ENCODE data around the gene NAPB.

Gene NAPB

DNA sequence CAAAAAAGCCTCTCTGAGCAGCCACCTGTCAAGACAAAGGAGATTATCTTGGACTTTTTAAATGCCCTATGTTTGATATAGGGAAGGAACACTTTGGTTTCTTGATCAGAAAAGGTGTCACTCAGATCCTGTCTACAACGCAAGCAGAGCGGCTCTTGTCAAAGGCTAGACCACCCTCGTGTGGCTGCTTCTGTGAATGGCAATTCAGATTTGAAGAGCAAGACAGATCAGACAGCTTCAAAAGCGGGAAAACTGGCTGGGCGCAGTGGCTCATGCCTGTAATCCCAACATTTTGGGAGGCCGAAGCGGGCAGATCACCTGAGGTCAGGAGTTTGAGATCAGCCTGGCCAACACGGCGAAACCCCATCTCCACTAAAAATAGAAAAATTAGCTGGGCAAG lies 80.8 kb downstream of the NAPB start:
- FAIRE-seq = peak; percentile 17

DNA sequence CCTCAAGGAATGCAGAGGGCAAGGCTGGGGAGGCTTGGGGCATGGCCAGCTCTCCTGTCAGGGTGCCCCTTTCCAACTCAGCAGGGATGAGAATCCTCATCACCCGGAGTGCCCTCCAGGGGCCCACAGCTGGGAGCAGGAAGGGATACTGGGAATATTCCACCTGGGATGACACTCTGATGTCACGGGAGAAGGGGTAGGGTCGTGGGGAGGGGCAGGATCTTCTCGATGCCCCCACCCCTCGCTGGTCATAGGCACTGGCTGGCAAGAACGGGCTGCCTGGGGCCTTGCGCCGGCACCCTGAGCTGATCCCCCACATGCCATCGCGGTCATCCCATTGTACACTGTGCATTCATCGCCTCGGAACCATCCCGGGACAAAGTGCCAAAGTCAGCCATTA lies 81.3 kb downstream of the NAPB start:
- no peak for FAIRE-seq

DNA sequence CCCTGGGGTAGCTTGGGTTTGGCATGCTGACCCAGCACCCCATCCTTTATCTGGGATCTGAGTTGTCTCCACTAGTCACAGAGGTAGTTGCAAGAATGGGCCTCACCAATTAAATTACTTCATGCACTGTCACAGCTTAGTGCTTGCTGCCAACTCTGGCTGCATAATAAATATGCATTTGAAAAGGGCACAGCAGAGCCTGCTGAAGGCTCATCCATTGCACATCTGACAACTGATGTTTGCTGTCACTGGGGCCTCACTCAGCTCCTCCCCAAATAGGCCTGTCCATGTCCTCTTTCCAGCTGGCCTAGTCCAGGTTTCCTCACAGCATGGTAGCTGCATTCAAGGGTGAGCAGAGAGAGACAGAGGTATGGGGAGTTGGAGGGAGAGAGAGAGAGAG lies 84.0 kb downstream of the NAPB start:
- FAIRE-seq = no peak

DNA sequence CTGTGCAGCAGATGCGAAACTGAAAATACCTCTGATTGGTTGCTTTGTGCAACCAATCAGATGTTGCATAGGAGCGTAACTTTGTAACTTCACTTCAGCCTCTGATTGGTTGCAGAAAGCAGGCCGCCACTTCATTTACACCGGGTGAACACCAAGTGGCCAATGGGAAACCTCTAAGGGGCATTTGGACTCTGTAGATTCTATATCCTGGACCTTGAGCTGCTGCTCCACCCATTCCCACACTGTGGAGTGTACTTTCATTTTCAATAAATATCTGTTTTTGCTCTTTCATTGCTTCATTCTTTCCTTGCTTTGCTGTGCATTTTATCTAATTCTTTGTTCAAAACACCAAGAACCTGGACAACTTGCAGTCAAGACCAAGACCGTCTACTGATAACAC lies 84.8 kb downstream of the NAPB start:
- no peak for FAIRE-seq

DNA sequence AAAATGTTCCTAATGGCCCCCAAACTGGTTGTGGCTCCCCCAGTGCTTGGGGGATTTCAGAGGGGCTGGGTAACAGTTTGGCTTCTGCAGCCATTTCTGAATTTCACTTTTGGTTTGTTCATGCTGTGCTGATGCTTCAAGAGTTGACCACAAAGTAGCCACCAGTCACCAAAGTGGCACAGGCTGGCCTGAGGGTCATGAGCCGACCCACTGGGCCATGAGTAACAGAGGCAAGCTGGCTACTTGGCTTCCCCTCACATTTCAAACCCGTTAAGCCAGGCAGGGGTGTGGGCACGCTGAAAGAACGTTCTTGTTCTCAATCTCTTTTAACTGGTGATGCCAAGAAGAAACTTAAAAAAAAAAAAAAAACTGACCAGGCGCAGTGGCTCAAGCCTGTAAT lies 85.8 kb downstream of the NAPB start:
- no peak for FAIRE-seq

DNA sequence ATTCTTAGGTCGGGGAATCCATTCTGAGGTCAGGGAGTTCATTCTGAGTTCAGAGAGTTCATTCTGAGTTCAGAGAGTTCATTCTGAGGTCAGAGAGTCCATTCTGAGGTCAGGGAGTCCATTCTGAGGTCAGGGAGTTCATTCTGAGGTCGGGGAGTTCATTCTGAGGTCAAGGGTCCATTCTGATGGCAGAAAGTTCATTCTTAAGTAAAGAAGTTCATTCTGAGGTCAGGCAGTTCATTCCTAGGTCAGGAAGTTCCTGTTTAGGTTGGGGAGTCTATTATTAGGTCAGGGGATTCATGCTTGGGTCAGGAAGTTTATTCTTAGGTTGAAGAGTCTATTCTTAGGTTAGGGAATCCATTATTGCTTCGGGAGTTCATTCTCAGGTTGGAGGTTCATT lies 87.2 kb downstream of the NAPB start:
- no peak for FAIRE-seq

DNA sequence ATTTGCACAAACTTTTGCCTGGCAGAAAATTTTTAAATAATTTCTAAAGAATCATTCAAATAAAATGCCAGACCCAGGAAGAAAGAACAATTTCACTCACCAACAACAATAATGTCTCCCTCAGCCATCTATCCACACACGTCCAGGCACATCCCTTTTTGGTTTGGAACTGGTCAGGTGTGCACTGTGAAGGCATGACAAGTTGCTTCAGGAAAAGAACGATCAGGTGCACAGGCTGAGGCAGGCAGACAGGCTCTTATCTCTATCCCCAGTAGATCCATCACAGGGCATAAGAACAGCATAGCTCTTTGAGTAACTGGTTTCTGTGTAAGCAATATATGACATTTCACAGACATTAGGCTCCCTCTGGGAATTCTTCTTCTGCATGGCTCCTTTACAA lies 88.8 kb downstream of the NAPB start:
- no peak for FAIRE-seq

DNA sequence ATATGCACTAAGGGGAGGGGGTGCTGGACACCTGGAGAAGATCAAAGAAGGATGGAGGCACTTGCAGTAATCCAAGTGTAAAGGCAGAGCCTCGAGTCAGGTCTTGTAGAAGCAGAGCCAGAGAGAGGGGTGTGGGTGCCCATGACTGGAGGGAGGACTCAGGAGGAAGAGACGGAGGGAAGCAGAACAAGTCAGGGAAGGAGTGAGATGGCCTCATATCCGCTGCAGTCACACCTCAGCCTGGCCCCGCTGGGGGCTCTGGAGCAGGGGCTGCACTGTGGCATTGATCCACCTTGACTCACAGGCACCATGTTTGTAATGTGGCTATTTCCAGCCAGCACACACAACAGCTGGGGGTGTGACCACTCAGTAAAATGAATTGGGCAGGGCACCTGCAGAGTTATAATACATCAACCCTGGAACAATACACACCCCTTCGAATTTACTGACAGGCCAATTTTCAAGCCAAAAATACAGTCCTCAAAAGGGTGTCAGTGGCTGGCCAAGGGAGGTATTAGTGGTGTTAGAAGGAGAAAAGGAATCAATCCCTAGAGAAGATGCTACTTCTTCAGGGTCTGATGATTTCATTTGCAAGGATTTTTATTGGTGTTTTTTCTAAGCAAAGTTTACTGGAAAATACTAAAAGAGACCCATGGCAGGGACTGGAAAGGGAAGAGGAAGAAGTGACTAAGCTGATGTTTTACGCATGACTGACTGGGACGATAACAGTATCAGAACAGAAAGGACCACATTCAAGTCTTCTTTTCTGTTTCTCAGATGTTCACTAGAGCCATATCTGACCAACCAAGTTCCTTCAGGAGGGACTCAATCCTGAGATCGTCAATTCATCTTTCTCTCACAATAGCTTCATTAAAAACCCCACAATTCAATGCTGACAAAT lies 89.6 kb downstream of the NAPB start:
- no peak for FAIRE-seq

DNA sequence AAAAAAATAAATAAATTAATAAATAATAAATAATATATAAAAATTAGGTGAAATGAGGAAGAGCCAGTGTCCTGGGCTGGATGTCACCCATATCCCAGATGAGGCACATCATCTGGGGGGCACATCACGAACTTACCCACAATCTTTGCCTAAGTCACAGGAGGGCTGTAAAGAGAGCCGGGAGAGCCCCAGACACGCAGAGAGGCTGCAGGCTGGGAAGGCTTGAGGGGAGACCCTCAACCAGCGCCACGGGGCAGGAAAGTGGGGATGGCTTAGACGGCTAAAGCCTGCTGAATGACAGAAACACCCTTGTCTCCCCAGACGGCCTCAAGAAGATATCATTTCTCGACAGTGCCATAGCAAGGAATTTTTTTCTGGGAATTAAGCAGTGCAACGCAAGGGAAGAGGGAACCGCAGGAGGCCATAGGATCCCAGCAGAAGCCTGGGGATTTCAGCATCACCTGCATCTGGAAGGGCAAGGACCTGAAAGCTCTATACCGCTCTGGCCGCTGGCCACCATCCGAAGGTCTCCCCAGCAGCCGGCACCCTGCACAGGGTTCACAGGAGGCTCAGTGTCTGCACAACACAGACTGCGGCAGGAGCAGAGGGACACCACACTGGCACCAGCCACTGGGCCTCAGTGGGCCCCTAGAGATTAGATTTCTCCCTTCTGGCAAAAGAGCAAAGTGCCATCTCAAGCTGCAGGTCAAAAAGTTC lies 93.5 kb downstream of the NAPB start:
- FAIRE-seq = no peak

DNA sequence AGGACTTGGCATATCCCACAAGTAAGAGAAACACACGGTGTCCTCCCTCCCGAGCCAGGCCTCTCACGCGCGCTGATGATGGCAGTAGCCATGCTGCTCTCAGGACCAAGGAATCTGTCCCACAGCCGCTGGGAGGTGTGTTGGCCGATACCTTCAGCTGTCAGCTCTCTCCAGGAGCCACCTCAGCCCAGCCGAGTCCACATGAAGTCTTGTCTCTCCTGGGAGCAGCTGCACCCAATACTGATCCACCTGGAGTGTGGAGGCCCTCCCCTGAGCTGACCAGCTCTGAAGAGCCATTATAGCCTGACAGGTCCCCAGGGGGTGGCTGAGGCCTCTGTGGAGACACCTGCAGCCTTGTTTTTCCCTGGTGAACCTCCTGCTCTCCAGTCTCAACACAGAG lies 94.5 kb downstream of the NAPB start:
- no peak for FAIRE-seq

DNA sequence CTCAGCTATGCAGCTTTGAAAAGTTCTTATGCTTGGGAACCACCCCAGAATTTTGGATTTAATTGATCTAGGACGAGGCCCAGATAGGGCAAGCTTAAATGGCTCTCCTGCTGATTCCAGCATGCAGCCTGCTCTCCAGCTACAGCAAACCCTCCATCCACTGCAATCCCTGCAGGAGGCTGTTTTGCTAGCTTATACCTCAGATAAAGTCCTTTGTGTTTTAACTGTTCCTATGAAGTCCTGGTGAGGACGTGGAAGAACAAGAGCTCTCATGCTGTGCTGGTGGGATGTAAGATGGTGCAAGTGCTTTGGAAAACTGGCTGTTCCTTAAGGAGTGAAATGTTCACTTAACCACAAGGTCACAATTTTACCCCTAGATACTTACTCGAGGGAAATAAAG lies 96.2 kb downstream of the NAPB start:
- FAIRE-seq = no peak
